ENCODE results near the gene VIL1. TPM values are rescaled to one million over a fixed set of nuclear protein-coding genes. Genes with fewer than 3 reads are reported as not detected.

VIL1 gene
- total and polyA plus RNA-seq, 2 donors (not counting 1 experiment from before 2014, with no cell fraction given), result not detected

DNA sequence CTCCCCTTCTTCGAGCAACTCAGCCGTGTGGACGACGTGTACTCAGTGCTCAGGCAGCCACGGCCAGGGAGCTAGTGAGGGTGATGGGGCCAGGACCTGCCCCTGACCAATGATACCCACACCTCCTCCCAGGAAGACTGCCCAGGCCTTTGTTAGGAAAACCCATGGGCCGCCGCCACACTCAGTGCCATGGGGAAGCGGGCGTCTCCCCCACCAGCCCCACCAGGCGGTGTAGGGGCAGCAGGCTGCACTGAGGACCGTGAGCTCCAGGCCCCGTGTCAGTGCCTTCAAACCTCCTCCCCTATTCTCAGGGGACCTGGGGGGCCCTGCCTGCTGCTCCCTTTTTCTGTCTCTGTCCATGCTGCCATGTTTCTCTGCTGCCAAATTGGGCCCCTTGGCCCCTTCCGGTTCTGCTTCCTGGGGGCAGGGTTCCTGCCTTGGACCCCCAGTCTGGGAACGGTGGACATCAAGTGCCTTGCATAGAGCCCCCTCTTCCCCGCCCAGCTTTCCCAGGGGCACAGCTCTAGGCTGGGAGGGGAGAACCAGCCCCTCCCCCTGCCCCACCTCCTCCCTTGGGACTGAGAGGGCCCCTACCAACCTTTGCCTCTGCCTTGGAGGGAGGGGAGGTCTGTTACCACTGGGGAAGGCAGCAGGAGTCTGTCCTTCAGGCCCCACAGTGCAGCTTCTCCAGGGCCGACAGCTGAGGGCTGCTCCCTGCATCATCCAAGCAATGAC, 14.4 kb upstream of the VIL1 start:
- Histone ChIP-seq H3K9me3 (ENCODE audit: control insufficient read depth, insufficient read depth, low read depth, low read length) (no peaks in the 10 kb centered on the region), H4K20me1 (ENCODE audit: control insufficient read depth, extremely low read depth, insufficient read depth, low read length) (no peaks in the 10 kb centered on the region), H3K27ac (ENCODE audit: insufficient read depth, low read length) (peak overlapping the region; percentile 34), H3K36me3 (ENCODE audit: control insufficient read depth, insufficient read depth, low read length) (peaks cover 19% of the 10 kb centered on the region), H3K79me2 (ENCODE audit: control insufficient read depth, insufficient read depth, low read length) (peaks cover 29% of the 10 kb centered on the region), H3K27me3 (ENCODE audit: control insufficient read depth, insufficient read depth, low read length) (no peaks in the 10 kb centered on the region), H3K9ac (ENCODE audit: insufficient read depth, low read length) (no peak overlapping the region), H2AFZ (ENCODE audit: low read length) (no peak overlapping the region), H3K4me1 (ENCODE audit: control insufficient read depth, extremely low read depth, insufficient read depth, low read length) (peaks cover 24% of the 10 kb centered on the region), H3K4me3 (replicated peaks in 1 of 4; ENCODE audit: control extremely low read depth in 1 of 4, insufficient read depth in 1 of 4, low read depth in 3 of 4, low read length in 4 of 4) (no peak overlapping the region), H3K4me2 (ENCODE audit: extremely low read depth, insufficient read depth, low read length) (no peak overlapping the region)
- TF ChIP-seq EZH2 (IDR thresholded peaks at IDR 0.05; ENCODE audit: low read length, missing control alignments), result no peak
- TF ChIP-seq, protein P1, sequence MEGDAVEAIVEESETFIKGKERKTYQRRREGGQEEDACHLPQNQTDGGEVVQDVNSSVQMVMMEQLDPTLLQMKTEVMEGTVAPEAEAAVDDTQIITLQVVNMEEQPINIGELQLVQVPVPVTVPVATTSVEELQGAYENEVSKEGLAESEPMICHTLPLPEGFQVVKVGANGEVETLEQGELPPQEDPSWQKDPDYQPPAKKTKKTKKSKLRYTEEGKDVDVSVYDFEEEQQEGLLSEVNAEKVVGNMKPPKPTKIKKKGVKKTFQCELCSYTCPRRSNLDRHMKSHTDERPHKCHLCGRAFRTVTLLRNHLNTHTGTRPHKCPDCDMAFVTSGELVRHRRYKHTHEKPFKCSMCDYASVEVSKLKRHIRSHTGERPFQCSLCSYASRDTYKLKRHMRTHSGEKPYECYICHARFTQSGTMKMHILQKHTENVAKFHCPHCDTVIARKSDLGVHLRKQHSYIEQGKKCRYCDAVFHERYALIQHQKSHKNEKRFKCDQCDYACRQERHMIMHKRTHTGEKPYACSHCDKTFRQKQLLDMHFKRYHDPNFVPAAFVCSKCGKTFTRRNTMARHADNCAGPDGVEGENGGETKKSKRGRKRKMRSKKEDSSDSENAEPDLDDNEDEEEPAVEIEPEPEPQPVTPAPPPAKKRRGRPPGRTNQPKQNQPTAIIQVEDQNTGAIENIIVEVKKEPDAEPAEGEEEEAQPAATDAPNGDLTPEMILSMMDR (conservative IDR thresholded peaks at IDR 0.05 in 1 of 2, IDR thresholded peaks at IDR 0.05 in 1 of 2; ENCODE audit: low read depth in 1 of 2, low read length in 2 of 2), result no peak
- no peak for DNase-seq (ENCODE audit: low read depth in 2 of 2)

DNA sequence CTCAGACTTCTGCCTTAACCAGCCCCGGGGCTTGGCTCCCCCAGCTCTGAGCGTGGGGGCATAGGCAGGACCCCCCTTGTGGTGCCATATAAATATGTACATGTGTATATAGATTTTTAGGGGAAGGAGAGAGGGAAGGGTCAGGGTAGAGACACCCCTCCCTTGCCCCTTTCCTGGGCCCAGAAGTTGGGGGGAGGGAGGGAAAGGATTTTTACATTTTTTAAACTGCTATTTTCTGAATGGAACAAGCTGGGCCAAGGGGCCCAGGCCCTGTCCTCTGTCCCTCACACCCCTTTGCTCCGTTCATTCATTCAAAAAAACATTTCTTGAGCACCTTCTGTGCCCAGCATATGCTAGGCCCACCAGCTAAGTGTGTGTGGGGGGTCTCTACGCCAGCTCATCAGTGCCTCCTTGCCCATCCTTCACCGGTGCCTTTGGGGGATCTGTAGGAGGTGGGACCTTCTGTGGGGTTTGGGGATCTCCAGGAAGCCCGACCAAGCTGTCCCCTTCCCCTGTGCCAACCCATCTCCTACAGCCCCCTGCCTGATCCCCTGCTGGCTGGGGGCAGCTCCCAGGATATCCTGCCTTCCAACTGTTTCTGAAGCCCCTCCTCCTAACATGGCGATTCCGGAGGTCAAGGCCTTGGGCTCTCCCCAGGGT, 13.7 kb upstream of the VIL1 start:
- TF ChIP-seq, protein P1 (conservative IDR thresholded peaks at IDR 0.05 in 1 of 2, IDR thresholded peaks at IDR 0.05 in 1 of 2; ENCODE audit: low read depth in 1 of 2, low read length in 2 of 2), result no peak
- no peak for TF ChIP-seq EZH2 (IDR thresholded peaks at IDR 0.05; ENCODE audit: low read length, missing control alignments)
- H3K4me3 ChIP-seq (replicated peaks in 1 of 4; ENCODE audit: control extremely low read depth in 1 of 4, insufficient read depth in 1 of 4, low read depth in 3 of 4, low read length in 4 of 4), result no peak overlapping the region
- peaks cover 24% of the 10 kb centered on the region for H3K4me1 ChIP-seq (ENCODE audit: control insufficient read depth, extremely low read depth, insufficient read depth, low read length)
- H3K79me2 ChIP-seq (ENCODE audit: control insufficient read depth, insufficient read depth, low read length), result peaks cover 27% of the 10 kb centered on the region
- no peak overlapping the region for H3K9ac ChIP-seq (ENCODE audit: insufficient read depth, low read length)
- H2AFZ ChIP-seq (ENCODE audit: low read length), result no peak overlapping the region
- no peak for DNase-seq (ENCODE audit: low read depth in 2 of 2)
- no peaks in the 10 kb centered on the region for H3K9me3 ChIP-seq (ENCODE audit: control insufficient read depth, insufficient read depth, low read depth, low read length)
- peaks cover 19% of the 10 kb centered on the region for H3K36me3 ChIP-seq (ENCODE audit: control insufficient read depth, insufficient read depth, low read length)
- H3K4me2 ChIP-seq (ENCODE audit: extremely low read depth, insufficient read depth, low read length), result peak overlapping the region; percentile 64
- H3K27me3 ChIP-seq (ENCODE audit: control insufficient read depth, insufficient read depth, low read length), result no peaks in the 10 kb centered on the region
- peak overlapping the region; percentile 46 for H3K27ac ChIP-seq (ENCODE audit: insufficient read depth, low read length)
- H4K20me1 ChIP-seq (ENCODE audit: control insufficient read depth, extremely low read depth, insufficient read depth, low read length), result no peaks in the 10 kb centered on the region

DNA sequence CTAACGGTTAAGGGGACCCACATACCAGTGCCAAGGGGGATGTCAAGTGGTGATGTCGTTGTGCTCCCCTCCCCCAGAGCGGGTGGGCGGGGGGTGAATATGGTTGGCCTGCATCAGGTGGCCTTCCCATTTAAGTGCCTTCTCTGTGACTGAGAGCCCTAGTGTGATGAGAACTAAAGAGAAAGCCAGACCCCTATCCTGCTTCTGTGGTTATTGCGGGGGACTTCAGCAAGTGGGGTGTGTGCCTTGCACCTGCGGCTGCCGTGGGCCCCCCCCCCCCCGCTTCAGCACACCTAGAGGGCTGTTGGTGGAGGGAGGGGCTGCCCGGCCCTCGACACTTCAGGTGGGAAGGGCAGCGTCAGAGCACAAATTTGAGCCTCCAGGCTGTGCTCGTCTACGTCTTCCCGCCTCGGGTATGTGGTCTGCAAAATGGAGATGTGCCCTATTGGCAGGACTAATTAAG, 13.1 kb upstream of the VIL1 start:
- Histone ChIP-seq H4K20me1 (ENCODE audit: control insufficient read depth, extremely low read depth, insufficient read depth, low read length) (no peaks in the 10 kb centered on the region), H3K27ac (ENCODE audit: insufficient read depth, low read length) (peak overlapping the region; percentile 46), H3K4me1 (ENCODE audit: control insufficient read depth, extremely low read depth, insufficient read depth, low read length) (peaks cover 24% of the 10 kb centered on the region), H3K79me2 (ENCODE audit: control insufficient read depth, insufficient read depth, low read length) (peaks cover 22% of the 10 kb centered on the region), H3K9me3 (ENCODE audit: control insufficient read depth, insufficient read depth, low read depth, low read length) (no peaks in the 10 kb centered on the region), H3K36me3 (ENCODE audit: control insufficient read depth, insufficient read depth, low read length) (peaks cover 19% of the 10 kb centered on the region), H3K27me3 (ENCODE audit: control insufficient read depth, insufficient read depth, low read length) (no peaks in the 10 kb centered on the region), H3K4me3 (replicated peaks in 1 of 4; ENCODE audit: control extremely low read depth in 1 of 4, insufficient read depth in 1 of 4, low read depth in 3 of 4, low read length in 4 of 4) (peak overlapping the region; percentile 3 to 44 (median 14)), H2AFZ (ENCODE audit: low read length) (no peak overlapping the region), H3K4me2 (ENCODE audit: extremely low read depth, insufficient read depth, low read length) (peak overlapping the region; percentile 64), H3K9ac (ENCODE audit: insufficient read depth, low read length) (peak overlapping the region; percentile 36)
- DNase-seq (ENCODE audit: low read depth in 2 of 2), result no peak
- no peak for TF ChIP-seq EZH2 (IDR thresholded peaks at IDR 0.05; ENCODE audit: low read length, missing control alignments)
- TF ChIP-seq, protein P1 (conservative IDR thresholded peaks at IDR 0.05 in 1 of 2, IDR thresholded peaks at IDR 0.05 in 1 of 2; ENCODE audit: low read depth in 1 of 2, low read length in 2 of 2), result no peak
